GM20431 (cell line): Measurements from ENCODE around the gene DAZAP1.

Experiments
- in situ Hi-C: fragments of 300-500 bp; cut with MseI, MboI; formaldehyde crosslinking; loops from one replicate; pipeline ENCODE4 v1.15.0; 2020; ENCODE audit warnings: low sequenced_read_pairs; ENCODE audit not compliant: unreplicated experiment

DAZAP1 gene

GRCh38 chr19:1481893-1482360 is 74.5 kb downstream of the DAZAP1 start:
- in situ Hi-C loops = no loop called here

DNA sequence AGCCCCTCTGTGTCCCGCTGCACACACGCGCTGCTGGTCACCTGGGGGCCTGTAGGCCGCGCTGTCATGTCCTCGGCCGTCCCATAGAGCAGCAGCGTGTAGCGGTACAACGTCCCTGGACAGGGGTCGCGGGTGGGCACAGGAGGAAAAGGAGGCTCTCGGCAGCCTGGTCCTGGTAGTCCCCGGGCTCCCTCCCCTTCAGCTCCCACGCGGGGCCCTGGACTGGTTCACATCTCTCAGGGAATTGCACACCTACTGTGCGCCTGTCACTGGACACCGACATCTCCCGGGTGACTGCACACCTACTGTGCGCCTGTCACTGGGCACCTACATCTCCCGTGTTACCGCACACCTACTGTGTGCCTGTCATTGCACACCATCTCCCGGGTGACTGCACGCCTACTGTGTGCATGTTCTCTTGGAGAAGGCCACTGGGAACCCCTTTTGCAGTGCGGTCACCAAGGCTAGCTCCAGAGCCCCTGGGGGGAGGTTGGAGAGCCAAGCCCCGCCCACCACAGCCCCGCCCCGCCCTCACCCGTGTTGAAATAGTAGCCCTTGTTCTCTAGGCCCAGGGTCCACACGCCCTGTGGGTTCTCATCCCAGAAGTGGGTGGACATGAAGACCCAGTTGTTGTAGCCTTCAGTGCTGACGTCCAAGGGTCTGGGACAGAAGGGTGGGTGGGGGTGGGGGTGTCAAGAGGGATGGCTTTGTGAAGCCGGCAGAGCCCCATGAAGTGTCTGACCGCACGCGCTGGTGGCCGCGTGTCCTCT is 75.2 kb downstream of the DAZAP1 start:
- in situ Hi-C loops = no loop called here

- in situ Hi-C loops = no loop called here
These were observed 76.0 kb downstream of the DAZAP1 start for GRCh38 chr19:1483131-1483978.

DNA sequence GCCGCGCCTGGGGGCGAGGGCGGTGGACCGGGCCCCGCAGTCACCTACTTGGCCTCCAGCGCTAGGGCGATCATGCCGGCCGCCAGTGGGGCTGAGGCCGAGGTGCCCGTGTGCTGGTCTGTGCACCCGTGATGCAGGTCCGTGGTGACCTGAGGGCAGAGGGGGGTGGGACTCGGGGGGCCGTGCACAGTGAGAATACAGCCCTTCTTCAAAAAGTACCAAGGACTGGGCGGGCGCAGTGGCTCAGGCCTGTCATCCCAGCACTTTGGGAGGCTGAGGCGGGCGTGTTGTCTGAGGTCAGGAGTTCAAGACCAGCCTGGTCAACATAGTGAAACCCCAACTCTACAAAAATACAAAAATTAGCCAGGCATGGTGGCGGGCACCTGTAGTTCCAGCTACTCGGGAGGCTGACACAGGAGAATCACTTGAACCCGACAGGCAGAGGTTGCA is 76.6 kb downstream of the DAZAP1 start:
- in situ Hi-C loops = no loop called here
